NCI-H187 (cell line): ENCODE measurements around the gene TSSK6.

Experiments used
- DNase-seq, 2 experiments: peaks; one replicate each; lab custom pipeline; 2025; lab: John Stamatoyannopoulos, UW

TSSK6 gene

DNA sequence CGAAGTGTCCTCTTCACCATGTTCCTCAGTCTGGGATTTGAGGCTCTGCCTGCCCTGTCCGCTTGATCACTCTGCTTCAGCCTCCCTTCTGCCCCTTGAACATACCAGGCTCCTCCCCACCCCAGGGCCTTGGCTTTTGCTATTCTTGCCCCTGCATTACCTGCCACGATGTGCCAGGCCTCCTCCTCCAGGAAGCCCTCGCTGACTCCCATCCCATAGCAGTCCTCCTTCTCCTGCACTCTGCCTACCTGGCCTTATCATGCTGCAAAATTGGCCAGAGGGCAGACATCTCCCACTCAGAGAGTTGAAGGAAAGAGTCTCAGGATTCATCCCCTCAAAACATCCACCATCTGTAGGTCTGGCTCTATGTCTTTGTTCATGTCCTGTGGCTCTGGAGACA is 15.5 kb upstream of the TSSK6 start:
- DNase-seq, result no peak

DNA sequence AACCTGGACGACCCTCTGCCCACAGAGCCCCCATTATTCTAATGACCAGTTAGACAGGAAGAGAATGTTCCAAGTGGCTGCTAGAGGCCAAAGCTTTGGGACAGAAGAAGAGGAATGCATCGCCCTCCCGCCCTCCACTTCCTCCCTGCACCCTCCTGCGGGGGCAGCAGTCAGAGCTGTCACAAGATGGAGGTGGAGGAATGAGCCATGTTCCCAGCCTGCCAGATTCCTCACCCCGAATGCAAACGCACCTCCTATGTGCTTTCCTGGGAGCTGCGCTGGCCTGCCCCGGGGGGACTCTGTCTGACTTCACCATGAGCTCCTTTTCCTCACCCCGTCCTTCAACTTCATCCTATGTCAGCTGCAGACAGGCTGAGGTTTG is 15.1 kb upstream of the TSSK6 start:
- DNase-seq, result no peak

DNA sequence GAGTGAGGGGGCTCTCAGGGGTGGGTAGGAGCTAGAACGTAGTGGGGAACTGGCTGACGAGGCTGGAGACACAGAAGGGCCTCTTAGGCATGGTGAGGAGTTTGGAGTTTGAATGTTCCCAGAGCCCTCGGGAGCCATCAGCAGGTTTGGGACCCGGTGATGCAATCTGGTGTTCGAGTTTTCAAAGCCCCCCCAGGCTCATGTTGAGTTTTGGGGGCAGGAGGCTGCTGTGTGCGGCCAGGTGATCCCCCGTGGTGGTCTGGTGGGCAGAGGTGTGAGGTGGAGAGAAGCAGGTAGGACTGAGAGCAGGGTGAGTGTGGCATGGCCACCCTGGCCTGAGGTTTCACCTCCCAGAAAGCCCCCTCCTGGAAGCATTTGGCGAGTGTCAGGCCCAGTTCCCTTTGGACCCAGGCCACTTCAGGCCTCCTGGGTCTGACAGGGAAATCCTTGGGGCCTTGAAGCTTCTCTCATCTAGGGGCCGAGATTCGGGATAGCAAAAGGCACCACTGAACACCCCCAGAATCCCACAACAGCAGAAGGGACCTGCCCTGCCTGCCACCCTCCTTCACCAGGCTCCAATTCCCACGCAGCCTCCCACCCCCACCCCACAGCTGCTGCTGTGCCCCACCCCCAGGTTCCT is 14.6 kb upstream of the TSSK6 start:
- DNase-seq, result no peak

DNA sequence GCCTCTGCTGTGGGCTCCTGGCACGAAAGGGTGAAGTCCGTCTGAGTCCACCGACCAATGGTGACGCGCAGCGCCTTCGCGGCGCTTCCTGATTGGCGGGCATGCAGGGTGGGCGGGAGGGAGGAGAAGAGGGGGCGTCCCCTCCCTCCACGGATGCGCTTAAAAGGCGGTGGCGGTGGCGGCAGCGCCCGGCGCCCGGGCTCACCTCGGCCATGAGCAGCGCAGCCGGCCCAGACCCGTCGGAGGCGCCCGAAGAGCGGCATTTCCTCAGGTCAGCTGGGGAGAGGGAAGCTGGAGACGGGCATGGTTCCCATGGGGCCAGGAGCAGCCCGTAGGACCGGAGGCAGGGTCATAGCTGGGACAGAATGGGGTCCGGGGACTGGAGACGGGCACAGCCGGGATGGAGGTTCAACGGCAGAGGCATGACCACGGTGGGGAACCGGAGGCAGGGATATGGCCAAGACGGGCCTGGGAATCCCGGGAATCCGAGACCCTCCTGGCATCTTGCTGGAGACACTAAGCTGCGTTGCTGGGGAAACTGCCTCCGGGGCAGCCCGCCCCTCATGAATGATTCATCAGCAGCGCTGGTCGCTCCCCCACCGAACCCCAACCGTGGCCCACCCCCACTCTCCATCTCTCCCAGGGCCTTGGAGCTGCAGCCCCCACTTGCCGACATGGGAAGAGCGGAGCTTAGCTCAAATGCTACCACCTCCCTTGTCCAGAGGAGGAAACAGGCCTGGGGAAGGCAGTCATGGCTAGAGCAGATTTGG is 13.6 kb upstream of the TSSK6 start, which contains the start of gene YJEFN3:
YJEFN3 (plus strand) TSS at position 191 of the 770 bp plus-strand sequence; CDS start at position 213, 22 bp downstream.
- DNase-seq, result no peak

DNA sequence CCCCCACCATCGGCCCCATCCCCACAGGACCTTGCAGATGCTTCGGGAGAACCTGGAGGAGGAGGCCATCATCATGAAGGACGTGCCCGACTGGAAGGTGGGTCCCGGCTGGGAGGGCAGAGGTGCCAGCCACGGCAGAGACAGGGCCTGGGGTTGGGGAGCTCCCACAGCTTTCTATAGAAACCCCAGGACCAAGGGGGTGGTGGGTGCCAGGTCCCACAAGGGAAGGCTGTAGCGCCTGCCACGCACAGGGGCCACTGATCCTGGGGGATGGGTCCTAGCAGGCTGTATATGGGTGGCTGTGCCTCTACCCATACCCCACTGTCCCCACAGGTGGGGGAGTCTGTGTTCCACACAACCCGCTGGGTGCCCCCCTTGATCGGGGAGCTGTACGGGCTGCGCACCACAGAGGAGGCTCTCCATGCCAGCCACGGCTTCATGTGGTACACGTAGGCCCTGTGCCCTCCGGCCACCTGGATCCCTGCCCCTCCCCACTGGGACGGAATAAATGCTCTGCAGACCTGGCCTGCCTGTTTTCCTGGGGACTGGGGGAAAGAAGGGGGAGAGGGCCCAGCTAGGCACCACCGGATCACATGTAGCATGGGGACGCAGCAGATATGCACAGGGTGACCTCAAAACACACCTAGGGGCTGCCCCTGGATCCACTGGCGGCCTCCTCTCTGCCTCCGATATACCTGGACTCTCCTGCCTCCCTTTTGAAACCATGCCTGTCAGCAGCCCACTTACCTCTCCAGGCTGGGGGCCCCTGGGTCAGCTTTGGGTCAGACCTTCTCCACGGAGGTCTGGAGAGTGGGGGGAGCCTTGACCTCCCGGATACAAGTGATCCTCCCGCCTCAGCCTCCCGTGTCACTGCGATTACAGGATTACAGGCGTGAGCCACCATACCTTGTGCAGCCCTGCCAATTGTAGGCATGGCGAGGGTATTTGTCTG is 12.6 kb upstream of the TSSK6 start:
- DNase-seq, result no peak

DNA sequence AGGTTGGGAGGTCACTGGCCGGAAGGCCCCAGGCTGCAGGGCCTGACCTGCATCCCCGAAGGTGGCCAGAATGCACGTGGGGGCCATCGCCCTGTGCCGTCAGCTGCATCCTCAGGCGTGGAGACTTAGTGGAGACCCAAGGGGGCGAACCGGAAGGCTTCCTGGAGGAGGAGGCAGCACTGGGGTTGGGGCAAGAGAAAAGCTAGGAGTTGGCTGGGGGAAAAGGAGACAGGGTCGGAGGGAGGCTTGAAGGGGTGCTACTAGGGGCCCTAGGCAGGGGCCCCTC is 12.0 kb upstream of the TSSK6 start:
- DNase-seq, result no peak

DNA sequence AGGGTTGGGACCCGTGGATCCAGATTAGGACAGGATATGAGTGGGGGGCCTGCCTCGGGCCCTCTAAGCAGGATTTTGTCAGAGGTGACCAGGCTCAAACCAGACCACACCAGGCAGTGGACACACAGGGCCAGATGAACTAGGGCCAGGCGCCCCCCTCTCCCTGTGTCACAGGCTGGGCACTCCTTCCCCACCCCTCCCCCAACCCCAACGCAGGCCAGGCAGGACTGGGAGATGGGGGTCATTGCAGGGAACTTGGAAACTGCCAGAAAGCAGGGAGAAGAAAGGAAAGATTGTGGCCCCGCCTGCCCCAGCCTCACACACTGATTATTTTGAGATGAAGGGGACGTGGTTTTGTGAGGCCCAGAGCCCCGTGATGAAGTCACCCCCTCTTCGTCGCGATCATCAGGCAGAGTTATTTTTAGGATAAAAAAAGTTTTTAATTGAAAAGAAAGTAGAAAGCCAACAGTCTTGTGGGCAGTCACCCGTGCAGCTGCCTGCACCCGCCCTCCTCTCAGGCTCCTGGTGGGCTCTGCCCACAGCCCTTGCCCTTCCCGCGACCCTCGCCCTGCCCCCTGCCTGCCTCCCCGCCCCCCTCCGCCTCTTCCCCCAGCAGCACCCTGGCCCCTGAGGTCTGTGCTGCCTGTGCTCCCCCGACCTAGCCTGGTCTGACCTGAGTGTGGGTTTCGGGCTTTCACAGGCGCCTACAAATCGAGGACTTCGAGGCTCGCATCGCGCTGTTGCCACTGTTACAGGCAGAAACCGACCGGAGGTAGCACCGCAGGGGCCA is 11.4 kb upstream of the TSSK6 start:
- DNase-seq, result no peak

DNA sequence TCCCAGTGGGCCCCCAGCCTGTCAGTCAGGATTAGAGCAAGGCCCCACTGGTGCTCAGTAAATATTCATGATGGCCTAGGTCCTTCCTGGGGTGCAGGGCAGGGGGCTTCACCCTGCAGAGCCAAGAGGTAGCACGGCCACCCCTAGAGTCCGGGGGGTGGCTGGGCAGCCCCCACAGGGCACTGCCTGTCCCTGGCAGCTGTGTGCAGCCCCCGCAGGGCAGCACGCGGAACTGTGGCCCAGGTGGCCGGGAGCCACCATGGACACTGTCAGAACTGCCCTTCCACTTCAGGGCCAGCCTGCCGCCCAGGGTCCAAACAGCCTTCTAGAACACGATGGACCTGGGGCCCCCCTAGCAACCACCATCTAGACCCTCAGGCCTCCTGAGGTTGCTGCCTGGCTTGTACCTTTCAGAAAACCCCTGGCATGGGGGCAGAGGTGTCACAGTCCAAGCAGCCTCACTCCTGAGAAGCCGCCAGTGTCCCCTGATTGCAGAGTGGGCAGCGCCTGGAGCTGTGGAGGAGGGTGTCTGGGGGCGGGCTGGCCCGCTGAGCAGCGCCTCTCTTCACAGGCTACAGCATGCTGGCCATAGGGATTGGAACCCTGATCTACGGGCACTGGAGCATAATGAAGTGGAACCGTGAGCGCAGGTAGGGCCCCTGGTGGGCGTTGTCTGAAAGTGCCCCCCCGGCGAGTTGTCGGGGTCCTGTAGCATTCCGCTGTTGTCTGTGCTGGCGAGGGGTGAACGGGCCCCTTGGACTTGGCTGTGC is 10.4 kb upstream of the TSSK6 start:
- no peak for DNase-seq

DNA sequence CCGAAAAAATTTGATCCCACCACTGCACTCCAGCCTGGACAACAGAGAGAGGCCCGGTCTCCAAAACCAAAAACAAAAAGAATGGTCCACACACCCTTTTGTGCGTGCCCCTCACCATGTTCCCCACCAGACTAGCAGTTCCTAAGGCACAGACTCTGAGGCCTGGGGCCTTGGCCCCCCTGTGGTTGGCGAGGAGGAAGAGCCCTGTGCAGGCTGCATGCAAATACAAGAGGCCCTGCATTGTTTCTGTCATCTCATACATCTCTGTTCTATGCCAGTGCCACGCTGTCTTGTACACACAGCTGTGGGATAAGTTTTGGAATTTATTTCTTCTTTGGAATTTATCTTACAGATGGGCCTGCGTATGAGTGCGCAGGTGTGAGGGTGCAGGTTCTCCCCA is 8.7 kb upstream of the TSSK6 start:
- DNase-seq, result no peak

DNA sequence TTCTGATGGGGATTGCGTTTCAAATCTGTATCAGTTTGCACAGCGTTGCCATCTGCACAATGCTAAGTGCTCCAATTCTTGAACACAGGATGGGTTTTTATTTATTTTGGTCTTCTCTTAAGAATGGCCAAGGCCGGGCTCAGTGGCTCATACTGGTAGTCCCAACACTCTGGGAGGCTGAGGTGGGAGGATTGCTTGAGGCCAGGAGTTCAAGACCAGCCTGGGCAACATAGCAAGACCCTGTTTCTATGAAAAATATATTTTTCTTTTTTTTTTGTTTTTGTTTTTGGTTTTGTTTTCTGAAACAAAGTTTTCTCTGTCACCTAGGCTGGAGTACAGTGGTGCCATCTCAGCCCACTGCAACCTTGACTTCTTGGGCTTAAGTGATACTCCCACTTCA is 7.8 kb upstream of the TSSK6 start:
- no peak for DNase-seq

DNA sequence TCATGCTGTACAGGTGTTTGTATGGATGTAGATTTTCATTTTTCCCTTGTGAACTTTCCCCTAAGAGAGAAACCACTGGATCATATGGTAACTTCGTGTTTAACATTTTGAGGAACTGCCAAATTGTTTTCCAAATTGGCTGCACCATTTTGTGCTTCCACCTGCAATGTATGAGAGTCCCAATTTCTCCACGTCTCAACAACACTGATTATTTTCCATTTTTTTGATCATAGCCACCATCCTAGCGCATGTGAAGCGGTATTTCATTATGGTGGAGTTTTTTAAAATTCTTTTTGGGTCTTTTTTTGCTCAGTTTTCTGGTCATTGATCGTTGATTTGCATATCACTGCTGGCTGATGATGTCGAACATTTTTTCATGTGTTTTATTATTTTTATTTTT is 5.6 kb upstream of the TSSK6 start:
- no peak for DNase-seq

DNA sequence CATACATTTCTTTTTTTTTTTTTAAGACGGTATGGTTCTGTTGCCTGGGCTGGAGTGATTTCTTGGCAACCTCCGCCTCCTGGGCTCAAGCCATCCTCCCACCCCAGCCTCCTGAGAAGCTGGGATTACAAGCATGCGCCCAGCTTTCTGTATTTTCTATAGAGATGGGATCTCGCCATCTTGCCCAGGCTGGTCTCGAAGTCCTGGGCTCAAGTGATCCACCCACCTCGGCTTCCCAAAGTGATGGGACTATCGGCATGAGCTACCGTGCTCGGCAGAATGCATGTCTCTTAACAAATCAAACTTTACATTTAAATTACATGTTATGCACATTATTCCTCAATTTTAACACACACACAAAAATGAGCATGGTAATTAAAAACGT is 1.9 kb upstream of the TSSK6 start:
- no peak for DNase-seq

DNA sequence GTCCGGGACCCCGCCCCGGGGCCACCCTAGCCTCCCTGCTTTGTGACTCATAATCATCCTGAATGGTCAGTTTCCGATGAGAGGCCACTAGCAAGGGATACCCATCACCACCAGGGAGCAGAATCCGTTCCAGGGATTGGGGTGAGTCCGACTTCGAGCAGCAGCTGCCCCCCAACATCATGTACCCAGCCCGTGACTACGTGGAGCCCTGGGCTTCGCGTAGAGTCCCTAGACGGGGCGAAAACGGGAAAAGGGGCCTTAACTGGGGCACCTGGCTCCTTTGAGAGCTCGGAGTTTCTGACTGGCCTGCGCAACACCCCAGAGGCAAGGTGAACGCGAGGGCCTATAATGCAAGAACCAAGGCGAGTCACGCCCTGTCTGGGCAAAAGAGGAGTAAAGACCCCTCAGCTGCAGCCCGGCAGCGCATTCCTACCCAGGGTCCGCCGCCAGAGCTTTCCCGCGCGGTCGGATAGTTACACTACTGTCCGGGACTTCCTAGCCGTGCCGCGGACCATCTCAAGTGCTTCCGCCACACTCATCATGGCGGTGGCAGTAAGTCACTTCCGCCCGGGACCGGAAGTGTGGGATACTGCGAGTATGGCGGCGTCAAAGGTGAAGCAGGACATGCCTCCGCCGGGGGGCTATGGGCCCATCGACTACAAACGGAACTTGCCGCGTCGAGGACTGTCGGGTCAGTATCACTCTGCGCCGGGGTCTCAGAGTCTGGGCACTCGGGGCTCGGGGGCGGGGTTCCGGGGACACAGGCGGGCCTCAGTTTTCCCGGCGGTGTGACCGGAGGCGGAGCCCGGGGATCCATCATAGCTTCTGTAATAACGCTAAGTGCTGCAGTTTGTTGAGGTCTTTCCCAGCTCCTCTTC is 533 bp upstream of the TSSK6 start, which contains the start of gene NDUFA13:
NDUFA13 (plus strand) TSS at position 584 of the 878 bp plus-strand sequence; CDS start at position 598, 14 bp downstream.
- peak; percentile 60 to 71 for DNase-seq

DNA sequence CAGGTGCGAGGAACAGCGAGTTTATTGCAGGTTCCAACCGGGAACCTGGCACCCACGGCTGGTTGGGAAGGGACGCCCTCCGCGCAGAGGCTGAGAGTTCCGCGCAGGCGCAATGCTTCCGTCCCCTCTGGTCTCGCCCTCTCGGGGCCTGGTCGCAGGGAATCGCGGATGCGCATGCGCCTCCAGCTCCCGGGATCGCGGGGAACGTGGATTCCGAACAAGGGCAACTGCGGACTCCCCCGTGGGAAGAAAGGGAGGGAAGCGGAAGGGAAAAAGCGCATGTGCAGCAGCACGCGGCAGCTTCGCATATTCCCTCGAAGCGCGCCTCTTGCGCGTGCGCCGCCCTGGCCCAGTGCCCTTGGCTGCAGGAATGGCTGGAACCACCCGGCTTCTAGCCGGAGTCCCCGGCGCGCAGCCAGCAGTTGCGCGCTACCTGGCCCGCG is 1.1 kb downstream of the TSSK6 start:
- no peak for DNase-seq

DNA sequence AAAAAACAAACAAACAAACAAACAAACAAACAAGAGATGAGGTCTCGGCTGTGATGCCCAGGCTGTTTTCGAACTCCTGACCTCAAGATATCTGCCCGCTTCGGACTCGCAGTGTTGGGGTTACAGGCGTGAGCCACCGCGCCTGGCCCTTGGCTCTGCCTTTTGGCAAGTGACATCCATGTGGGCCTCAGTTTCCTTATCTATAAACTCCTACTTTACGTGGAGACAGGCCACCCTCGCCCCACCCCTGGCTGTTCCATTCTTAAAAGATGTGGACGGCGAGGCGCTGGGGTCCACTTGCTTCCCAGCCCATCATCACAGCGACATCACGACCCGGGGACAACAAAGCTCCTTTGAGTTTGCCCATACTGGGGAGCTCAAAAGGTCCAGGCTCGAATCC is 1.7 kb downstream of the TSSK6 start:
- DNase-seq, result no peak

DNA sequence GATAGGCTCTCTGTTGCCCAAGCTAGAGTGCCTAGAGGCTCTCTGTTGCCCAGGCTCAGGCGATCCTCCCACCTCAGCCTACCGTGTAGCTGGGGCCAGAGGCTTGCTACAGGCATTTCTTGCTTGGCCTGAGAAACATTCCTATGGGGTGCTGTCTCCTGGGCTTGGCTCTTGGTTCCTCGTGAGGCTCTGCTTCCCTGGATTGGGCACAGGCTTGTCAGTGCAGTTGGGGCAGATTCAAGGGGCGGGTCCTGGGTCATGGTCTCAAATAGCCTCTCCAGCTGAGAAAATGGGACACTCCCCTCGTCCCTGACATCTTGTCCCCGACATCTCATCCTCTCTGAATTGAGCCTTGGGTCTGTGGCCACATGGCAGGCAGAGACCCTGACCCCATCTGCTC is 4.9 kb downstream of the TSSK6 start:
- no peak for DNase-seq

DNA sequence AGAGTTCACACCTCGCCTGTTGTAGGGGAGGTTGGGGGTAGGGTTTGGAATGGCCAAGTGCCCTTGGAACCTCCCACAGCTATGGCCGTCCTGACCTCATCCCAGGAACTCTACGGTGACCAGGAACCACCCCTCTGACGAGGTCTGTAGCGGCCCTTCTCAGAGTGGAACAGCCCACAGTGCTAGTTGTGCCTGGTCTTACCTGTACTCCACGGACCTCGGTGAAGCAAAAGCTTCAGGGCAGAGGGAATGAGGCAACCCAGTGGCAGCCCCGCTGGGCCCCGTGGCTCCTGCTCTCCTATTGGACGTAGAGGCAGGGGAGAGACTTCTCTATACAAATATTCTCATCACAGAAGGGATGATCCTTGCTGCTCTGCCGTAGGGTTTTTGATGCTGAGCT is 7.1 kb downstream of the TSSK6 start:
- no peak for DNase-seq

DNA sequence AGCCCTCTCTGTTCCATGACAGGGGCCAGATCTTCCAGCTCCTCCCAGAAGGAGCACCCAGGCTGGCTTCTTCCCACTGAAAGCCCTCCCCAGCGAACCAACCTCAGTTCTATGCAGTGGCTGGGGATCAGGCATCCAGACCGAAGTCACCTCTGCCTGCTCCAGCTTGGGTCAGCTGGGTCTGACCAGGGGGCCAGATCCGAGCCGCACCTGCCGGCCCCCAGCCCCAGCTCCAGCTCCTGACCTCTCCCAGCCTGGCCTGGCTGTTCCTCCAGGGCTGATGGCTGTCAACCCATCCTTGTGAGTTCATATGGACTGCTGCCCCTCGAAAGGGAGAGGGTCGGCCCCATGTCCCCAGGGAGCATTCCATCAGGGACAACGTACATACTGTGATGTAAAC is 8.0 kb downstream of the TSSK6 start:
- no peak for DNase-seq

DNA sequence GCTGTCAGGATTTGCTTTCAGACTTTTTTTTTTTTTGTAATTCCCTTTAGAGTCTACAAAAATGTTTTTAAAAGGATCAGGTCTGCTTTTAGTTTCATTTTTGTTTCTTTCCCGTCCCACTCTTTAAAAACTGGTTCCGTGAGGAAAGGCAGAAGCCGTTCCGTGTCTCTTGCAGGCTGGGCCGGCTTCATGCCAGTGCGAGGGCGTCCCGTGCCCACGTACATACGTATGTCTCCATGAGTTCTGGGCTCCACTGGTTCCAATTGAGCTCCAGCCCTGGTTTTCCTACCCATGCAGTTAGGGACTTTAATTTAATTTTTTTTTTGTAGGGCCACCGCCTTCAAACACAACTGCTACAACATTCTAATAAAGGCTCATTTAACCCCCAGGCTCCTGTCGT is 8.8 kb downstream of the TSSK6 start:
- DNase-seq, result no peak

DNA sequence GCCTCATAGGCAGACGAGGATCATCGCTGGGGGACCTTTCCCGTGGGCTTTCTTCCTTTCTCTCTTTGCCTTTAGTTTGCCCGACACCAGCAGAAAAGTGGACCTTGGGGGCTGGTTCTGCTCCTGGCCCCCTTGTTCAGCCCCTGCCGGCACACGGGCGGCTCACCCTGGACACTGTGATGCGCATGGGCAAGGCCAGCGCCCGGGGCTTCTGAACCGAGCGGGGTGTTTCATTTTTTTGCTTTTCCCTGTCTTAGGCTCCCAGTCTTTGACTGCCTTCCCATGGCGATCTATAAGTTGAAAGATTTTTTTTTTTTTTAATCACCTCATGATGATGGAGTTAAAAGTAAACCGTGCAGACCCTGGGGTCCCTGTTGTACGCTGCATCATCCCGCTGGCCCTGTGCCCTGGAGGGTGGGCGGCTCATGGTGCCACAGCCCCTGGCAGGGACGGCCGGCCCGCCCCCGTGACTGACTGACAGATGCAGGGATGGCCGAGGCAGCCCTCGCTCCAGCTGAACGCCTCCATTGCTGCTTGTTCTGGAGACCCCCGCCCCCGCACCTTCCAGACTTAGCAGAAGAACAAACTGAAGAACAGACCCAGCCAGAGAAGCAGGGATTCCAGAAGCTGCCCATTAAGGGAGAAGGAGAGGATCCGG is 9.6 kb downstream of the TSSK6 start:
- no peak for DNase-seq
